HG03442 (cell line): ENCODE data around the gene SPDYE4.

Experiments used
- ATAC-seq: cut with Tn5 transposase; IDR thresholded peaks from one replicate; pipeline ENCODE4 v1.9.1; 2021; ENCODE audit warnings: mild to moderate bottlenecking, moderate library complexity; ENCODE audit not compliant: unreplicated experiment

SPDYE4 gene

DNA sequence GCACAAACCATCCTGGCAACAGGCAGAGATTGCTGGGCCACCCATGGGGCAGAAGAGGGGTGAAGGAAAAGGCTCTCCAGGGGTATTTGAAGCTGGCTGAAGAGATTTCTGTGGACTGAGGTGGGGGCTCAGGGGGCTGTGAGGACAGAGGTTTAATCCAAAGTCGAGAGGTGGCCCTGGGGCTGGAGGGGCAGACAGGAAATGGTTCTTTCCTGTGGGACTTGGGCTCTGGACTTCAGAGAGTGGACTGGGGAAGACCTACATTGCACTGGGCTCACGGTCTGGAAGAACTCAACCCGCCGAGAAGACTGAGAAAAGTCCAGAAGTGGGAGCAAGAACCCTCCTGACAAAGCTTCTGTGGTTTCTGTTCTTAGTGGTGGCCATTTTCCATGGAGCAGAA, 16.6 kb downstream of the SPDYE4 start:
- no peak for ATAC-seq

DNA sequence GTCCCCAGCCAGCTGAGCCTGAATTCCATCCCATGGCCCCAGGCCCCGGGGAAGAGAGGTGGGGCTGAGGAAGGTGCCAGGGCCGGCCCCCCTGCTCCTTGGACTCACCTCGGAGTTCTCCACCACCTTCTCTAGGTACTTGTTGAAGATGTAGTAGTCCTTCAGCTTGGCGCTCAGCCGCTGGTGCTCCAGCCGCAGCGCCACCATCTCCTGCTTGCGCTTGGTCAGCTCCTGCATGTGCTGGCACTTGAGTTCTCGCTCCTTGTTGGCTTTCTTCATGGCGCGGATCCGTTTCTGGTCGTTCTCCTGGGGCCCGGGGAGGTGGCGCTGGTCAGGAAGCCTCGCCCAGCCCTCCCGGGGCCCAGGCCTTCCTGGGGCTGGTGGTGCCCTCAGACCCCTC, 17.0 kb downstream of the SPDYE4 start:
- ATAC-seq, result no peak

- no peak for ATAC-seq
Observed at GRCh38 chr17:8740486-8740885, 17.9 kb downstream of the SPDYE4 start.

- ATAC-seq, result no peak
Observed at GRCh38 chr17:8739097-8739496, 19.2 kb downstream of the SPDYE4 start.

DNA sequence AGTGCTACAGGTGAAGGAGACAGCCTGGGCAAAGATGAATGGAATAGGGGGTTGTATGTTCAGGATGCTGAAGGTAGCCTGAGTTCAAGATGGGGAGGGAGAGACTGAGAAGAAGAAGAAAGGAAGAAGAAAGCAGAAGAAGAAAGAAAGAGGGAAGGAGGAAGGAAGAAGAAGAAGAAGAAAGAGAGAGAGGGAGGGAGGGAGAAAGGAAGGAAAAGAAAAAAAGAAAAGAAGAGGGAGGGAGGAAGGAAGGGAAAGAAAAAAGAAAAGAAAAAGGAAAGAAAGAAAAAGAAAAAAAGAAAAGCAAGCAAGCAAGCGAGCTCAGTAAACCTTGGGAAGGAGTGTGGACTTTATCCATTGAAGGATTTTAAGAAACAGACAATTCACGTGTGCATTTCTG, 21.6 kb downstream of the SPDYE4 start:
- no peak for ATAC-seq

- no peak for ATAC-seq
Observed at GRCh38 chr17:8736362-8736761, 22.0 kb downstream of the SPDYE4 start.

GRCh38 chr17:8735336-8735939, 22.9 kb downstream of the SPDYE4 start:
- no peak for ATAC-seq

DNA sequence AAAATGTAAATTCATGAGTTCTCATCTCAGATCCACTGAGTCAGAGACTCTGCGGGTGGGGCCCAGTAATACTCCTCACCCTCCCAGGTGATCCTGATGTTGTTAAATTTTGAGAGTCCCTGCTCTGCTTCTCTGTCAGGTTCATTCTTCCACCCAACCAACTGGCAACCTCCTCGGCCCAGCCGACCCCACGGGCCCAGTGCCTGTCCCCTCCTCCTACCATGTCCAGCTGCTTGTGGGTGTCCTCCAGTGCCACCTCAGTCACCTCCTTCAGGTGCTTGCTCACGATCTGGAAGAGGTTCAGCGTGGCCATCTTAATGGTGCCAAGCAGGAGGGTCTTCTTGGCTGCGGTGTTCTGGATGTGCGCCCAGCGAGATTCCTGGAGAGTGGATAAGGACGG, 23.5 kb downstream of the SPDYE4 start:
- ATAC-seq, result no peak

DNA sequence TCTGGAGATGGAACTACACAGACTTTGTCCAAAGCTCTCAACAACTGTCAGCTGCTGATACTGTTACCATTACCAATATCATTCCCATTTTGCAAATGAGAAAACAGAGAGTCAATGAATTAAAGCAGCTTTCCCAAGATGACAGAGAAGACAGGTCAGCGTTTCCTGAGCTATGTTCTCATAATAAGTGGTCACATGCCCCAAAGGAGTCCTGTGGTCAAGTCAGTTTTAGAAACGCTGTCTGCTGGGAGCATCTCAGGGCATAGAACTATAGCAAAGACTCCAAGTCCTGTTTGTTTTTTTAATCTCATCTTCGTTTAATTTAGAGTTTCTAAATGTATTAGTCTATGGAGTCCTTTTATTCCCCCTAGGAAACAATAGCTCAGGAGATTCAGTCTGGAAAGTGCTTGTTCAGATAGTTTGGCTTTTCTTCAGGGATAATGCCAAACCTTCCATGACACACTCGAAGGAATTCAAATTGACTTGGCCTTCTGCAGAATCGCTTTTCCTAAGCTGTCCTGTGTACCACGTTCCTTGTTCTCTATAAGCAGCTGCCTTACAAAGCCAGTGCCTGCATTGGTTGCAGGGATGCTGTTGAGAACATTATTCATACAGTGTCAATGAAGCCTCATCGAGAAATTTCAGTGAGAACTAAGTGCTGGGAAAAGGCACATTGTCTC, 25.8 kb downstream of the SPDYE4 start:
- no peak for ATAC-seq

GRCh38 chr17:8729860-8730259, 28.5 kb downstream of the SPDYE4 start:
- ATAC-seq, result no peak

DNA sequence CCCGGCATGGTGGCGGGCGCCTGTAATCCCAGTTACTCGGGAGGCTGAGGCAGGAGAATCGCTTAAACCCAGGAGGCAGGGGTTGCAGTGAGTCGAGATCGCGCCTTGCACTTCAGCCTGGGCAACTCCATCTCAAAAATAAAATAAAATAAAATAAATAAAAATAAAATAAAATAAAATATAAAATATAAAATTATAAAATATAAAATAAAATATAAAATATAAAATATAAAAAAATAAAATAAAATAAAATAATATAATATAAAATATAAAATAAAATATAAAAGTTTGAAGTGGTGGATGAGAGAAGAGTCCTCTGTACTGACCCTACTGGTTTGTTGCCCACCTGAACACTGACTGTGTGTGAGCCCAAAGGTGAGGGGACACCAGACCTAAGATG, 28.9 kb downstream of the SPDYE4 start:
- no peak for ATAC-seq

DNA sequence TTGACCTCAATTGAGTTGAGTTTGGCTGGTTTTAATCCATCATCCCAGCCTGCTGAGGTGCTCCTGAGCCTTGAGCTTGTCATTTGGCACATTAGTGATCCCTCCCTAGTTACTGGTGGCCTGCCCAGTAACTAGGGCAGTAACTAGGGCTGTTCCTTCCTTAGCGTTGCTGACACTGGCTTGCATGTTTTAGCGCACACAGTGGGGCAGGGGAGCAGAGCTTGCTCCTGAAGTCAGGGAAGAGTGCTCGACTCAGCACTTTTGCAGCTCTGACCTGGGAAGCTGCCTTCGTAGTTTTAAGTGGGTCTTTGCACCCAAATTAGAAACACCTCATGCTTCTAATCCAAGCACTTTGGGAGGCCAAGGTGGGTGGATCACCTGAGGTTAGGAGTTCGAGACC, 29.4 kb downstream of the SPDYE4 start:
- ATAC-seq, result no peak

GRCh38 chr17:8728251-8728938, 30.0 kb downstream of the SPDYE4 start:
- ATAC-seq, result no peak

DNA sequence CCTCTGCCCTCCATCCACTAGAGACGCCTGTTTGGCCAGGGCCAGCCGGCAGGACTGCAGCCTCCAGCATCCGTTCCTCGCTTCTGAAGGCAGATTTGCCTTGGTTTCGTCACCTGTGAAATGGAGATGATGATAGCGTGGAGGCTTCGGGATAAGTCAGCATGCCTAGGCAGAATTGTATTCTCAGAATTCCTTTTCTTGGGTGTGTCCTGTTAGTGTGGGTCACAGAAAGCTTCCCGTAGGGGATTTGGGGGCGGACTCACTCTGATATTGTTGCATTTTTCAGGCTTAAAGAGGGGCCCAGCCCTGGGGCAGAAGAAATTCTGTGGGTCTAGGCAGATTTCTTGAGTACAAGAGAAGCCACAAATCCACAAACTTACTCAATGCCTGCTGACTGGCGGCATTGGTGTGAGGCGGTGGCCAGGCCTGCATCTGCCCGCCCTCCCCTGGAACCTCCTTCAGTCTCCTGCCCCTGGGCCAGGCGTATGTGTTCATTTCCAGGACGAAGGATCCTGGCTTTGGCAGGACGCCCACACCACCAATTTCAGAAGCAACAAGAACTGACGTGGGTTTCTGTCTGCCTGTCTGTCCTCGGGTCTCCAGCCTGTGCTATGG, 31.3 kb downstream of the SPDYE4 start:
- no peak for ATAC-seq

DNA sequence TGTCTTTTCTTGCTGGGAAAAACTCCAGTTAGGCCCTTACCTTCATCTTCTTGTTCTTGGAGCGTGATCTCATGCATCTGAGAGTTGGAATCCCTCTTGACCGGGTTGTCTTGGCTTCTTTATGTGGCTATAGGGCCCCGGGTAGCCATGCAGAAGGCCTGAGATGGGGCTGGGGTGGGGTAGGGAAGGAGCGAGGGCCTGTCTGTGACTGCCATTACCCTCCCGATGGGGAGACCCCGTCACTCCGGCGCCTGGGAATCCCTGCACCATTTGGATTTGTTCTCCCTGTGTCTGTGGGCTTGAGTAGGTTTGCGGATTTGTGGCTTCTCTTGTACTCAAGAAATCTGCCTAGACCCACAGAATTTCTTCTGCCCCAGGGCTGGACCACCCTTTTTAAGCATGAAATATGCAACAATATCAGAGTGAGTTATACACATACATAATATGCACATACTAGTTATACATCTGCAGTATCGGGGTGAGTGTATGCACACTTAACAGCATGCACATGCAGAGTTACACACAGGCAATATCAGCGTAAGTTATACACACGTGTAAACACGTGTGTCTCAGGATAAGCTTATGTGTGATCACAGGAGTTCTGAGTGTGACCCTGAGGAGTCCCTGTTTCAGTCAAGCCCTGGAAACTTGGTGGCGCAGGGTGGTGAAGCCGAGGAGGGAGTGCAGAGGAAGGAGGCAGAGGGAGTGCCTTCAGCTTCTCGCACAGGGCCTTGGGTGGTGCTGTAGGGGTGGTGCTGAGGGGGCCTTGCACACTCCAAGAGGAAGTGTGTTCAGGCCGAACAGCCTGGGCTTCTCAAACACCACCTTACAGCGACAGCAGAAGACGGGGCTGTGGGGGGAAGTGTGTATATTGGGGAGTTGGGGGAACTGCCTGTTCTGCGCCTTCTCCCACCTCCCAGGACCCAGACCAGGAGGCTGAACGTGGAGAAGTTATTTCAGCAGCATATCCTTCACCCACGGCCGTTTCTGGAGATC, 32.2 kb downstream of the SPDYE4 start:
- ATAC-seq, result no peak

DNA sequence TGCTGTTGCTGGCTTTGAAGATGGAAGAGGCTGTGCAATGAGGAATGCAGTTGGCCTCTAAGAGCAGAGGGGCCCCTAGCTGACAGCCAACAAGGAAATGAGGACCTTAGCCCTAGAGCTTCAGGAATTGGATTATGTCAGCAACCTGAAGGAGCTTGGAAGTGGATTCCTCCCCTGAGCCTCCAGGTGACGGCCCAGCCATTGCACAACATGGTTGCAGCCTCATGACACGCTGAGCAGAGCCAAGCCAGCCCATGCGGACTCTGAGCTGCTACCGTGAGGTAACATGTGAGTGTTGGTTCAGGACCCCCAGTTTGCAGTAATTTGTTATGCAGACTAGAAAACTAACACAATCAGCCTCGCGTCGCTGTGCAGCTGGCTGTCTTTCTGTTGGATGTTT, 33.9 kb downstream of the SPDYE4 start:
- no peak for ATAC-seq

DNA sequence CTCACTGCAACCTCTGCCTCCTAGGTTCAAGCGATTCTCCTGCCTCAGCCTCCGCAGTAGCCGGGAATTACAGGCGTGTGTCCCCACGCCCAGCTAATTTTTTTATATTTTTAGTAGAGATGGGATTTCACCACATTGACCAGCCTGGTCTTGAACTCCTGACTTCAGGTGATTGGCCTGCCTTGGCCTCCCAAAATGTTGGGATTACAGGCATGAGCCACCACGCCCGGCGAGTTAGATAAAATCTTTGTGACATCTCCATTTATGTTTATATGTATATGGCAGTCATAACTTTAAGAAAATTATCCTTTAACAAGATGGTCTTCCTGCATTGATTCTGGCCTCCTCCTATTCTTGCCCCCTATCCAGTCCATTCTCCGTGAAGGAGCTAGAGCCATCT, 37.8 kb downstream of the SPDYE4 start:
- ATAC-seq, result no peak

GRCh38 chr17:8719291-8720246, 38.8 kb downstream of the SPDYE4 start:
- no peak for ATAC-seq

- ATAC-seq, result no peak
Observed at GRCh38 chr17:8718001-8718563, 40.3 kb downstream of the SPDYE4 start.
